ENCODE measurements around the gene KCTD5. TPM values are rescaled to one million over a fixed set of nuclear protein-coding genes. Genes with fewer than 3 reads are reported as not detected.

Gene KCTD5
- total and polyA plus RNA-seq, 9 of the 15 experiments (the other 6 are each of a cell fraction or from before 2014, with no cell fraction given): 0.73 to 58.3 (median 32.3) TPM

- TF ChIP-seq ZNF280A (IDR thresholded peaks at IDR 0.05; ENCODE audit: low read depth, partially characterized antibody) (no peak), RAD51 (IDR thresholded peaks at IDR 0.05; ENCODE audit: borderline replicate concordance, low read depth) (no peak), RBBP5 (IDR thresholded peaks at IDR 0.05; ENCODE audit: borderline replicate concordance, insufficient read depth, low read length, poor library complexity, severe bottlenecking) (peak; percentile 77), STAT5A (IDR thresholded peaks at IDR 0.05; ENCODE audit: borderline replicate concordance, low read length) (no peak), NCOA6 (IDR thresholded peaks at IDR 0.05) (peak; percentile 97), ZNF695 (CRISPR knock-in tag; IDR thresholded peaks at IDR 0.05) (no peak), ZNF184 (CRISPR knock-in tag; IDR thresholded peaks at IDR 0.05) (no peak), TSHZ1 (CRISPR knock-in tag; IDR thresholded peaks at IDR 0.05) (no peak; the same call in 1 of the 2 replicates), PTBP1 (IDR thresholded peaks at IDR 0.05; ENCODE audit: low read depth, low read length) (no peak), ZSCAN32 (CRISPR knock-in tag; IDR thresholded peaks at IDR 0.05) (no peak), SIRT6 (IDR thresholded peaks at IDR 0.05; ENCODE audit: low read depth, low read length) (no peak), ZFPM2 (CRISPR knock-in tag; IDR thresholded peaks at IDR 0.05) (no peak), TAF9B (IDR thresholded peaks at IDR 0.05; ENCODE audit: partially characterized antibody) (peak; percentile 80), GABPB1 (CRISPR knock-in tag; IDR thresholded peaks at IDR 0.05) (peak; percentile 83), CREB3 (tag; conservative IDR thresholded peaks at IDR 0.05; ENCODE audit: low read depth) (peak; percentile 89), CBFA2T2 (conservative IDR thresholded peaks at IDR 0.05) (no peak), NR1H2 (CRISPR knock-in tag; IDR thresholded peaks at IDR 0.05) (no peak), TFAM (CRISPR knock-in tag; conservative IDR thresholded peaks at IDR 0.05) (no peak), MTA1 (IDR thresholded peaks at IDR 0.05; ENCODE audit: borderline replicate concordance) (peak; percentile 71), ILF3 (IDR thresholded peaks at IDR 0.05; ENCODE audit: borderline replicate concordance) (peak; percentile 87; the same call in 1 of the 2 replicates), RBFOX2 (IDR thresholded peaks at IDR 0.05; ENCODE audit: low read depth, low read length) (peak; percentile 96), EHMT2 (IDR thresholded peaks at IDR 0.05) (no peak), PHB2 (IDR thresholded peaks at IDR 0.05; ENCODE audit: low read depth) (no peak), ZNF232 (CRISPR knock-in tag; IDR thresholded peaks at IDR 0.05) (no peak; the same call in 1 of the 2 replicates)
Measured at GRCh38 chr16:2752035-2752849, 69.9 kb downstream of the KCTD5 start, which contains the start of gene SRRM2 (continued).
